IMR-90 (cell line): ENCODE measurements around the gene AMACR. TPM values are rescaled to one million over a fixed set of nuclear protein-coding genes. Genes with fewer than 3 reads are reported as not detected.

Source experiments
- ATAC-seq: fragments of 200-7000 bp; cut with Tn5 transposase; 2 replicates; pipeline ENCODE4 v1.9.1; 2020; ENCODE audit warnings: low read depth, mild to moderate bottlenecking, moderate library complexity
- BruUV-seq: library from RNA; stranded (reverse); fragments of 400-500 nt; replicated peaks from 2 replicates; lab custom pipeline; 2021; lab: Mats Ljungman, UMichigan
- CTCF ChIA-PET: fragments of 300-600 bp; formaldehyde crosslinking; extraction: SDS; loops from one replicate; lab custom pipeline; 2021; ENCODE audit warnings: antibody characterized with exemption; lab: Yijun Ruan, JAX
- POLR2A ChIA-PET: fragments of 300-600 bp; sonication (Branson Sonifier 250); formaldehyde crosslinking; loops from one replicate; lab custom pipeline; 2022; ENCODE audit warnings: antibody characterized with exemption; ENCODE audit not compliant: unreplicated experiment; lab: Charles Lee
- DNase-seq: peaks from one replicate; pipeline ENCODE4 v3.0.0; 2013
- H2AFZ ChIP-seq: replicated peaks from 2 replicates; pipeline ENCODE3; 2013; ENCODE audit warnings: low read length, mild to moderate bottlenecking; ENCODE audit not compliant: poor library complexity
- H2AK5ac ChIP-seq: 2 replicates; pipeline ENCODE4 v1.6.1; 2013; ENCODE audit warnings: low read depth, low read length, inconsistent platforms
- H2AK9ac ChIP-seq: replicated peaks from 2 replicates; pipeline ENCODE3; 2013; ENCODE audit warnings: mild to moderate bottlenecking, low read depth, low read length, moderate library complexity; ENCODE audit not compliant: poor library complexity
- H2BK120ac ChIP-seq: 2 replicates; pipeline ENCODE4 v1.6.1; 2013; ENCODE audit warnings: low read depth, low read length, inconsistent platforms
- H2BK15ac ChIP-seq: 3 replicates; pipeline ENCODE4 v1.6.1; 2013; ENCODE audit warnings: low read depth, low read length, inconsistent platforms
- H2BK20ac ChIP-seq: 2 replicates; pipeline ENCODE4 v1.6.1; 2013; ENCODE audit warnings: low read depth, mild to moderate bottlenecking, inconsistent platforms, low read length, moderate library complexity
- H2BK5ac ChIP-seq: 2 replicates; pipeline ENCODE4 v1.6.1; 2013; ENCODE audit warnings: mild to moderate bottlenecking, low read depth, low read length, inconsistent platforms; ENCODE audit not compliant: poor library complexity, severe bottlenecking
- H3K14ac ChIP-seq: replicated peaks from 2 replicates; pipeline ENCODE4 v1.6.1; 2013; ENCODE audit warnings: low read depth, low read length, inconsistent platforms
- H3K18ac ChIP-seq: 2 replicates; pipeline ENCODE4 v1.6.1; 2013; ENCODE audit warnings: low read depth, low read length, control low read depth
- H3K23ac ChIP-seq: 2 replicates; pipeline ENCODE4 v1.6.1; 2013; ENCODE audit warnings: low read depth, low read length, inconsistent platforms
- H3K27ac ChIP-seq: 2 replicates; pipeline ENCODE4 v1.5.1; 2013; ENCODE audit warnings: mild to moderate bottlenecking, control low read depth, low read length; ENCODE audit not compliant: insufficient read depth
- H3K27me3 ChIP-seq: 2 replicates; pipeline ENCODE4 v1.6.1; 2013; ENCODE audit warnings: low read length; ENCODE audit not compliant: control insufficient read depth, insufficient read depth
- H3K36me3 ChIP-seq: 2 replicates; pipeline ENCODE4 v1.6.1; 2013; ENCODE audit warnings: low read length, mixed read lengths; ENCODE audit not compliant: control insufficient read depth, insufficient read depth
- H3K4ac ChIP-seq: 2 replicates; pipeline ENCODE4 v1.6.1; 2013; ENCODE audit warnings: low read depth, low read length, inconsistent platforms
- H3K4me1 ChIP-seq: 2 replicates; pipeline ENCODE4 v1.6.1; 2013; ENCODE audit warnings: low read length, mixed read lengths; ENCODE audit not compliant: control insufficient read depth, insufficient read depth
- H3K4me2 ChIP-seq: 2 replicates; pipeline ENCODE4 v1.6.1; 2013; ENCODE audit warnings: low read depth, mild to moderate bottlenecking, control low read depth, low read length, moderate library complexity
- H3K4me3 ChIP-seq: 2 replicates; pipeline ENCODE4 v1.5.1; 2013; ENCODE audit warnings: low read depth, mild to moderate bottlenecking, control low read depth, low read length, moderate library complexity; ENCODE audit not compliant: insufficient read depth
- H3K56ac ChIP-seq: 2 replicates; pipeline ENCODE4 v1.6.1; 2013; ENCODE audit warnings: low read length, inconsistent platforms; ENCODE audit not compliant: insufficient read depth; ENCODE audit errors: extremely low read depth
- H3K79me1 ChIP-seq, 2 experiments: 2 replicates each; pipeline ENCODE4 v1.6.1; 2013; ENCODE audit warnings: low read length in 2 of 2, inconsistent platforms in 1 of 2, low read depth in 1 of 2
- H3K9ac ChIP-seq: 2 replicates; pipeline ENCODE4 v1.6.1; 2013; ENCODE audit warnings: low read depth, low read length, control low read depth
- H3K9me1 ChIP-seq: 2 replicates; pipeline ENCODE4 v1.6.1; 2013; ENCODE audit warnings: low read length, inconsistent platforms; ENCODE audit not compliant: insufficient read depth
- H3K9me3 ChIP-seq: 2 replicates; pipeline ENCODE4 v1.6.1; 2013; ENCODE audit warnings: low read length; ENCODE audit not compliant: control insufficient read depth, insufficient read depth
- H4K20me1 ChIP-seq: 2 replicates; pipeline ENCODE4 v1.6.1; 2013; ENCODE audit warnings: low read length, inconsistent platforms; ENCODE audit not compliant: insufficient read depth
- H4K5ac ChIP-seq: 2 replicates; pipeline ENCODE4 v1.6.1; 2013; ENCODE audit warnings: mild to moderate bottlenecking, low read depth, low read length, control low read depth
- H4K8ac ChIP-seq, 2 experiments: 2 replicates each; pipeline ENCODE4 v1.6.1; 2013; ENCODE audit warnings: low read depth in 2 of 2, low read length in 2 of 2, control low read depth in 1 of 2, inconsistent platforms in 1 of 2
- H4K91ac ChIP-seq: 2 replicates; pipeline ENCODE4 v1.6.1; 2013; ENCODE audit warnings: low read depth, low read length, inconsistent platforms; ENCODE audit not compliant: insufficient read depth
- BHLHE40 ChIP-seq: fragments of 150-350 bp; IDR thresholded peaks from 2 replicates; pipeline ENCODE4 v1.6.1; 2016; ENCODE audit warnings: mild to moderate bottlenecking, low read depth, low read length
- CEBPB ChIP-seq: IDR thresholded peaks from 2 replicates; pipeline ENCODE4 v1.6.1; 2012; ENCODE audit warnings: low read depth, low read length, improper control_type of control experiment
- CHD1 ChIP-seq: IDR thresholded peaks from 2 replicates; pipeline ENCODE4 v1.6.1; 2012; ENCODE audit warnings: low read depth, low read length, improper control_type of control experiment
- CTCF ChIP-seq: conservative IDR thresholded peaks from 2 replicates; pipeline ENCODE4 v1.5.1; 2012; ENCODE audit warnings: mild to moderate bottlenecking, low read depth, low read length, improper control_type of control experiment
- ELK1 ChIP-seq: fragments of 150-350 bp; IDR thresholded peaks from 2 replicates; pipeline ENCODE4 v1.6.1; 2016; ENCODE audit warnings: low read depth, mild to moderate bottlenecking, low read length, moderate library complexity, borderline replicate concordance
- FOS ChIP-seq: fragments of 150-350 bp; IDR thresholded peaks from 2 replicates; pipeline ENCODE4 v1.6.1; 2016; ENCODE audit warnings: low read depth, low read length
- MAFK ChIP-seq: IDR thresholded peaks from 2 replicates; pipeline ENCODE4 v1.6.1; 2012; ENCODE audit warnings: low read depth, low read length, improper control_type of control experiment
- MAZ ChIP-seq: IDR thresholded peaks from 2 replicates; pipeline ENCODE4 v1.6.1; 2012; ENCODE audit warnings: low read depth, mild to moderate bottlenecking, low read length, improper control_type of control experiment, moderate library complexity, borderline replicate concordance
- MXI1 ChIP-seq: IDR thresholded peaks from 2 replicates; pipeline ENCODE4 v1.6.1; 2012; ENCODE audit warnings: low read depth, mild to moderate bottlenecking, low read length, moderate library complexity, borderline replicate concordance
- NFE2L2 ChIP-seq: fragments of 150-350 bp; IDR thresholded peaks from 2 replicates; pipeline ENCODE4 v1.6.1; 2016; ENCODE audit warnings: low read depth, mild to moderate bottlenecking, low read length
- POLR2A ChIP-seq: IDR thresholded peaks from 2 replicates; pipeline ENCODE4 v1.6.1; 2012; ENCODE audit warnings: mild to moderate bottlenecking, low read depth, low read length
- RAD21 ChIP-seq: IDR thresholded peaks from 2 replicates; pipeline ENCODE4 v1.6.1; 2012; ENCODE audit warnings: low read length, improper control_type of control experiment
- RCOR1 ChIP-seq: IDR thresholded peaks from 2 replicates; pipeline ENCODE4 v1.6.1; 2012; ENCODE audit warnings: mild to moderate bottlenecking, low read length, improper control_type of control experiment; ENCODE audit not compliant: insufficient replicate concordance
- RFX5 ChIP-seq: IDR thresholded peaks from 2 replicates; pipeline ENCODE4 v1.8.0; 2012; ENCODE audit warnings: low read depth, mild to moderate bottlenecking, low read length, moderate library complexity
- SMC3 ChIP-seq: fragments of 150-350 bp; IDR thresholded peaks from 2 replicates; pipeline ENCODE4 v1.6.1; 2016; ENCODE audit warnings: low read depth, mild to moderate bottlenecking, antibody characterized with exemption, low read length, moderate library complexity
- USF2 ChIP-seq: fragments of 150-350 bp; IDR thresholded peaks from 2 replicates; pipeline ENCODE4 v1.6.1; 2017; ENCODE audit warnings: mild to moderate bottlenecking, antibody characterized with exemption, low read length, low read depth
- WGBS, 2 experiments: methylation state at CpG; one replicate each; pipeline versions ENCODE4 v1.1.5 to v1.1.7; 2013; ENCODE audit warnings: missing lambda C conversion rate in 2 of 2; ENCODE audit not compliant: insufficient read length in 1 of 2; ENCODE audit errors: extremely low coverage in 2 of 2; 5-methylcytosine and 5-hydroxymethylcytosine counted together
- dilution Hi-C: fragments of 300-500 bp; cut with HindIII; formaldehyde crosslinking; loops from one replicate; pipeline ENCODE4 v1.14.3; 2018; ENCODE audit warnings: low sequenced_read_pairs; ENCODE audit not compliant: unreplicated experiment
- in situ Hi-C: fragments of 300-500 bp; cut with MboI; formaldehyde crosslinking; loops from 3 replicates; pipeline ENCODE4 v1.14.3; 2019; ENCODE audit warnings: low sequenced_read_pairs, inconsistent platforms, mixed read lengths
- intact Hi-C: fragments of 100-400 bp; cut with micrococcal nuclease; formaldehyde crosslinking; loops from 2 replicates; pipeline ENCODE4 v1.10.0; 2022
- polyA plus RNA-seq, 3 experiments: library from polyadenylated mRNA; depleted of rRNA; stranded (reverse); fragments of >200 nt; gene quantifications; 2 replicates each; pipeline ENCODE4 v1.2.3, GENCODE V29; 2012; ENCODE audit warnings: low replicate concordance in 1 of 3
- total RNA-seq: library from RNA; depleted of rRNA; stranded (reverse); fragments of >200 nt; gene quantifications from 2 replicates; pipeline ENCODE4 v1.2.3, GENCODE V29; 2012

Gene AMACR
- total and polyA plus RNA-seq, 2 of the 4 experiments (the other 2 are of a cell fraction), result 8.2 to 12.9 TPM

GRCh38 chr5:34039398-34040157, 31.7 kb upstream of the AMACR start:
- in situ Hi-C loops, result no loop called here
- BruUV-seq, result no TSS peak
- TF ChIP-seq CHD1 (no peak), ELK1 (no peak), RAD21 (no peak), NFE2L2 (no peak), RFX5 (no peak), MXI1 (no peak), SMC3 (no peak), CTCF (no peak), MAFK (no peak), BHLHE40 (no peak), MAZ (no peak), POLR2A (no peak), FOS (no peak), CEBPB (no peak), RCOR1 (no peak), USF2 (no peak)

More at GRCh38 chr5:34039398-34040157, 31.7 kb upstream of the AMACR start:
- Histone ChIP-seq H3K9me3 (no peaks in the 10 kb centered on the region), H2BK20ac (no peak overlapping the region), H3K56ac (no peak overlapping the region), H3K4me2 (no peak overlapping the region), H3K36me3 (no peaks in the 10 kb centered on the region), H3K79me1 (no peaks in the 10 kb centered on the region), H3K4me3 (no peak overlapping the region), H2BK15ac (no peak overlapping the region), H2AFZ (no peak overlapping the region), H2BK5ac (no peak overlapping the region), H3K27me3 (no peaks in the 10 kb centered on the region), H2AK9ac (no peak overlapping the region), H3K23ac (no peak overlapping the region), H2AK5ac (no peak overlapping the region), H4K91ac (no peak overlapping the region), H2BK120ac (no peak overlapping the region), H4K8ac (no peak overlapping the region), H3K18ac (no peak overlapping the region), H4K5ac (no peak overlapping the region), H3K4me1 (no peaks in the 10 kb centered on the region), H3K4ac (no peak overlapping the region), H3K14ac (no peak overlapping the region), H3K27ac (no peak overlapping the region), H3K9me1 (no peaks in the 10 kb centered on the region; the same call in none of the 2 replicates), H3K9ac (no peak overlapping the region), H4K20me1 (no peaks in the 10 kb centered on the region)
- CTCF ChIA-PET, result no interaction called here
- 100% methylated on average over 1 of the region's 10 CpGs; no CpG with 5 or more reads in 1 of the 2 experiments for WGBS, 2 experiments
- intact Hi-C loops (no loop called here), dilution Hi-C loops (no loop called here)
- no peak for DNase-seq
- POLR2A ChIA-PET, result no interaction called here
- ATAC-seq, result no peak
